Gastroesophageal sphincter (tissue), 3 donors: ENCODE results near the gene AKR1D1.

Experiments used
- CTCF ChIP-seq, 4 experiments: fragments of 200-600 bp in 2 of 4; fragments of 450-650 bp in 2 of 4; sonication (generic) in 1 of 4; IDR thresholded peaks; one replicate each; pipeline ENCODE4 v1.5.1; 2017 to 2019; ENCODE audit warnings: antibody characterized with exemption in 4 of 4, mild to moderate bottlenecking in 2 of 4, moderate library complexity in 2 of 4
- POLR2A ChIP-seq, 2 donors: fragments of 450-650 bp; IDR thresholded peaks; one replicate each; pipeline ENCODE4 v1.6.1; 2017; ENCODE audit warnings: antibody characterized with exemption in 2 of 2, mild to moderate bottlenecking in 2 of 2, moderate library complexity in 1 of 2
- POLR2AphosphoS5 ChIP-seq: sonication (generic); formaldehyde crosslinking; IDR thresholded peaks from one replicate; pipeline ENCODE4 v1.6.1; 2017; ENCODE audit warnings: antibody characterized with exemption

- TF ChIP-seq CTCF (IDR thresholded peaks at IDR 0.05) = no peak
- TF ChIP-seq POLR2AphosphoS5 = no peak
- TF ChIP-seq POLR2A (IDR thresholded peaks at IDR 0.05) = no peak
These were observed 49.4 kb downstream of the AKR1D1 start for GRCh38 chr7:138125598-138126111.
